A204.1 (cell line): ENCODE measurements around the gene BMP4.

Experiments
- FAIRE-seq: peaks from 2 replicates; lab custom pipeline; 2012; peaks lifted over from hg19 to GRCh38; lab: Jason Lieb, UNC

The BMP4 gene

GRCh38 chr14:53963320-53964227, 6.9 kb upstream of the BMP4 start:
- FAIRE-seq = no peak

DNA sequence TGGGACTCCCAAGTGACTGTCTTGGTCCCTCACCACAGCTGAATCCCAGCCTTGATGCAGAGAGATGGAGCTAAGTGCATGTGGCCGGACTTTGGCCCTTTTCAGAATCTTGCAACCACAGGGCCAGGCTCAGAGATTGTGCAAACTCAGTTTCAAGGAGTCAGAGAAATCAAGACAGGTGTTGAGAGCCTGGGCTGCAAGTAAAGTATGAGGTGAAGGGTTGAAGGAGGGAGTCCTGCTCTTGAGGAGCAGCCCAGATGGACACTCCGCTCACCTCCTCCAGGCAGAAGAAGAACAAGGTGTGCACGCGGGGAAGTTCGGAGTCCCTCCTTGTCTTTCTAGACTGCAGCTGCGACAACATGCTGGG, 6.3 kb upstream of the BMP4 start:
- FAIRE-seq = no peak

GRCh38 chr14:53958628-53959027, 2.0 kb upstream of the BMP4 start:
- no peak for FAIRE-seq

GRCh38 chr14:53957739-53958138, 1.1 kb upstream of the BMP4 start:
- no peak for FAIRE-seq

- no peak for FAIRE-seq
Measured at GRCh38 chr14:53955671-53956426, 776 bp downstream of the BMP4 start.

GRCh38 chr14:53955229-53955556, 1.4 kb downstream of the BMP4 start:
- FAIRE-seq = no peak

DNA sequence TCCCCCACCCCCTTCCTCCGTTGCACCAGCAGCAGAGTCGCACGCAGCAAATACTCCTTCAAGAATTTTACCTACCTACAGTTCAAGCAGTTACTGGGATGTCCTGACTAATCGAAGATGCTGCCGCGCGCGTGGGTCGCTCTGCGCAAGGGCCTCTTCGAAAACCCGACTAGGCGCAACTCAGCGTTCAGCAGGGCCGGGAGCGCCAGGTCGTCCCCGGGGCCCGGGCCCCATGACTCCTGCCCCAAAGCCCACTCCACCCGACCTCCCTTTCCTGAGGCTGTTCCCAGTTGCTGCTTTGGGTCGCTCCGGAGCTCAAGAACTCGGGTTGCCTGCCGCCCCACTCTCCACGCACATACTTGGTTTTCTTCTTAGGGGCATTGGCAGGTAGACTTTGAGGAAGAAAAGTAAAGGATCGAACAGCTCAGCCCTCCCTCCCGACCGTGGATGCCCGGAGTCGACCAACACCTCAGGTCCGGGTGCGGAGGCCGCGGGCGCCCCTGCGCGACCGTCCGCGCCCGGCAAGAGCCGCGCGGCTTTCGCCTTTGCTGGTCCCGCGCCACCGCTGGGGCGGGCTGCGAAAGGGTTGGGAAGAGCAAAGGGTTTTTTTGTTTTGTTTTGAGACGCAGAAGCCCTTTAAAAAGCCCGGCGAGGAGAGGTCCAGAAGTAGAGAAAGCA, 1.9 kb downstream of the BMP4 start:
- FAIRE-seq = no peak

DNA sequence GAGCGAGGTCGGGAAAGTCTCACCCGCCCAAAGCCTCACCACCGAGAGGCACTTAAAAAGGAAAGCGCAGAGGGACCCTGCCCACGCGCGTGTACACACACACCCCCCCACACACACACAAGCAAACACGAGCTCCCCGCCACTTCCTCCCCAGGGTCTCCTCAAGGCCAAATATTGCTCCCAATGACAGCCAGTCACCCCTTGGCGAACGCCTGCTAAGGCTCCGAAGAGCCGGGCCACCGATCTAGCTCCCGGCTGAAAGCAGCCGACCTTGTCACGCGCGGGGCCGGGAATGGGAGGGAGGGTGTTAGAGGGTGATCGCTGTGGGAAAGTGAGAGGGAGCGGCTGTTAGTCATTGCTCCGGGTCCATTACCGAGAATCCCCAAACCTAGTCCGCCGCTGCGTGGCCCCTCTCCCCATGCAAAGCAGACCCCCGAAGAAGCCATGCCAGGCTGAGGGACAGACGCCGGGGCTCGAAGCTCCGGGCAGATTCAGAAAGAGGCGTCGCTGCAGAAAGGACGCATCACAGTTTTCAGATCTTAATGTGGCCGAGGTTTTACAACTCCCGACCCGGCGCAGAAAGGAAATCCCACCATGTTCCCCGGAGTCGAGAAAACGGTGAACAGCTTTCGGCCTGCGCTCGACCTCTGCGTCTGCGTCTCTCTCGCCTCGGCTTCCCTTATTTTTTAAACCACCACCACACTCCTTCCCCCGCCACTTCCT, 2.6 kb downstream of the BMP4 start:
- FAIRE-seq = no peak

GRCh38 chr14:53953002-53953827, 3.4 kb downstream of the BMP4 start:
- FAIRE-seq = no peak

GRCh38 chr14:53952533-53952932, 4.1 kb downstream of the BMP4 start:
- FAIRE-seq = no peak

DNA sequence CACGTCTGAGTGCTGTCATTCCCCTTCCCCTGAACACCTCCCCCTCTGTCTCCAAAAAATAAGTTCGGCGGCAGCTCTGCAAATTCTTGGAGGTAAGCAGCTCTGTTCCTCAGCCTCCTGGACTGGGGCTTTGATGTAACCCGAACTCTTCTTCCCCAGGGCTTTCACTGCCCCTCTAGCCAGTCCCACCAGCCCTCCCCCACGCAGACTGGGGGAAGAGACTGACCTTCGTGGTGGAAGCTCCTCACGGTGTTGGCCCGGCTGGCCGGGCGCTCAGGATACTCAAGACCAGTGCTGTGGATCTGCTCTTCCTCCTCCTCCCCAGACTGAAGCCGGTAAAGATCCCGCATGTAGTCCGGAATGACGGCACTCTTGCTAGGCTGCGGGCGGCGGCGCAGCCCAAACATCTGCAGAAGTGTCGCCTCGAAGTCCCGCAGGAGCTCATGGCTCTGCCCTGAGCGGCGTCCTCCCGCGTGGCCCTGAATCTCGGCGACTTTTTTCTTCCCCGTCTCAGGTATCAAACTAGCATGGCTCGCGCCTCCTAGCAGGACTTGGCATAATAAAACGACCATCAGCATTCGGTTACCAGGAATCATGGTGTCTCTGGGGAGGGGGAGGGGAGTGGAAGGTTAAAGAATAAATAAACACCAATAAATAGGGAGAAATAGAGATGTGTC, 4.9 kb downstream of the BMP4 start:
- no peak for FAIRE-seq

- no peak for FAIRE-seq
Measured at GRCh38 chr14:53951243-53951626, 5.4 kb downstream of the BMP4 start.

DNA sequence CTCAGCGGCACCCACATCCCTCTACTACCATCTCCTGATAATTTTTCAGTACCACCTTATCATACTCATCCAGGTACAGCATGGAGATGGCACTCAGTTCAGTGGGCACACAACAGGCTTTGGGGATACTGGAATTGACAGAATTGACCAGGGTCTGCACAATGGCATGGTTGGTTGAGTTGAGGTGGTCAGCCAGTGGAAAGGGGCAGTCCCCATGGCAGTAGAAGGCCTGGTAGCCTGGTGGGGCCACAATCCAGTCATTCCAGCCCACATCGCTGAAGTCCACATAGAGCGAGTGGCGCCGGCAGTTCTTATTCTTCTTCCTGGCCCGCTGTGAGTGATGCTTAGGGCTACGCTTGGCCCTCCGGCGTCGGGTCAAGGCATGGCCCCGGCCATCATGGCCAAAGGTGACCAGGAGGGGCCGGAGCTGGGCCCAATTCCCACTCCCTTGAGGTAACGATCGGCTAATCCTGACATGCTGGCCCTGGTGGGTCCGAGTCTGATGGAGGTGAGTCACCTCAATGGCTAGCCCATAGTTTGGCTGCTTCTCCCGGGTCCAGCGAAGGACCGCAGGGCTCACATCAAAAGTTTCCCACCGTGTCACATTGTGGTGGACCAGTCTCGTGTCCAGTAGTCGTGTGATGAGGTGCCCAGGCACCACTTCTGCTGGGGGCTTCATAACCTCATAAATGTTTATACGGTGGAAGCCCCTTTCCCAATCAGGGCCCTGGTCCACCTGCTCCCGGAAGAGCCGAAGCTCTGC, 6.4 kb downstream of the BMP4 start:
- FAIRE-seq = no peak

DNA sequence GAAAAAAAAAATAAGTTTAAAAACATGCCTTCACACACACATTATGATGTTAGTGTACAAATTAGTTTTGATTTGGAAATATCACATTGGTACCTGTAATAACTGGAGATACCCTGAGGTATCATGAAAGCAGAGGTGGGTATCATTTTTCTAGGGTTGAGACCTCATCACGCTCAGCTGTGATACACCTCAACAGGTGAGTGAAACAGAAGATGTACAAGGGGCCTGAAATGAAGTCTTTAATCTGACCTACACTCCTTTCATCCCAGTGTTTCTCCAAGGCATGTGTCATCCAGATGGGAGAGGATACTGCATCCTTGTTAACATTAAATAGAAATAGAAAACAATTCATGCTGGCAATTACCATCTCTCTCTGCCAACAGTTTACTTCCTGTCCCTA, 7.4 kb downstream of the BMP4 start:
- FAIRE-seq = no peak

GRCh38 chr14:53948205-53948884, 8.3 kb downstream of the BMP4 start:
- FAIRE-seq = no peak

DNA sequence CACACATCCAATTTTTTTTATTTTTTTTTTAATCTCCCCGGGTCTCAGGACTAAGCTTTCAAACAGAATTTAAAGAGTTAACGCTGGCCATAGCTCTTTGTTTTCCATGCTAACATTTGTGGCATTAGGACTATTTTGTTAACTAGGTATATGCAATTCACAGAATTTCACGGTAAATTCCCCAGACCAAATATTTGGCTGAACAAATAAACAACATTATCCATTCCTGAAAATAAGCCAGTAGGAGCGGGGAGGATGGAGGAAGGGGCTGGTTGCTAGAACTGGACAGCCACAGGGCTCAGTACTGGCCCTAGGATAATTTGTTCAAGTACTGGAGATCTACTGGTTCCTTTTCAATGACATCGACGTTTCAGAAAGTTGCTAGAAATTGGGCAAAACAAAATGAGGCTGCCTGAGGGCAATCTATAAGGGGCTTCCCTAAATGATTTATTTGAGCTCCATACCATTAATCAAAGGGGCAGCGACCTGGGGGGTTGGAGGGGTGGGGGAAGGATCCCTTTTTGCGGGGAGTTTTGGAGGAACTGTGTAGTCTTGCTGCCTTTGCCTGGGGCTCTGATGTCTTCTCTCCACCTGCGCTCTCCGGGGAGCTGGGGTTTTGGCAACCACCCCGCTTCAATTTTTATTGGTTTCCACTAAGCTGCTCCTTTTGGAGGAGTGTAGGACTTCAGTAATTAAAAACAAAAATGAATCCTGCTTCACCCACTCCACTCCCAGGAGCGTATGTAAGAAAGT, 9.0 kb downstream of the BMP4 start:
- no peak for FAIRE-seq

GRCh38 chr14:53947094-53947445, 9.6 kb downstream of the BMP4 start:
- FAIRE-seq = no peak

GRCh38 chr14:53946404-53947093, 10.1 kb downstream of the BMP4 start:
- no peak for FAIRE-seq

DNA sequence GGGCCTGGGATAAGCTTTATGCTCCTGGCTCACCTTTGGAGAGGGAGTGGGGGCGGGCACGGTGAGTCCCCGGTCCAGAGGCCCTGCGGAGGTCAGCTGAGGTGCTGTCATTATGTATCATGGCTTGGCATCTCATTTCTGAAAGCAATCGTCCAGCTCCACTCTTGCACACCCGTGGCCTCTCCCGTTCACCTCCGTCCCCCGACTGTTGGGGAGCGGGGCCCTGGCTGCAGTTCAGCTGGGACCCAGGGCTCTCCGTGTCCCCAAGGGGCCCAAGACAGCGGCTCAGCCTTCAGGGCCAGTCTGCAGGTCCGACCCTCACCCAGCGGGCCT, 10.6 kb downstream of the BMP4 start:
- no peak for FAIRE-seq
